AG09309 (cell line): Measurements from ENCODE around the gene PRRT2.

Source experiments
- DNase-seq: peaks from one replicate; pipeline ENCODE4 v3.0.0-alpha.2; 2010; ENCODE audit warnings: low read depth
- H3K4me3 ChIP-seq: 2 replicates; pipeline ENCODE4 v1.5.1; 2011; ENCODE audit warnings: mild to moderate bottlenecking, low read depth, low read length, moderate library complexity; ENCODE audit not compliant: control insufficient read depth
- TF ChIP-seq, protein P1 (sequence below): IDR thresholded peaks from 2 replicates; pipeline ENCODE4 v1.5.1; 2011; ENCODE audit warnings: mild to moderate bottlenecking, low read depth, low read length, inconsistent platforms; ENCODE audit not compliant: insufficient read depth, control insufficient read depth; ENCODE audit errors: missing control alignments

The PRRT2 gene

DNA sequence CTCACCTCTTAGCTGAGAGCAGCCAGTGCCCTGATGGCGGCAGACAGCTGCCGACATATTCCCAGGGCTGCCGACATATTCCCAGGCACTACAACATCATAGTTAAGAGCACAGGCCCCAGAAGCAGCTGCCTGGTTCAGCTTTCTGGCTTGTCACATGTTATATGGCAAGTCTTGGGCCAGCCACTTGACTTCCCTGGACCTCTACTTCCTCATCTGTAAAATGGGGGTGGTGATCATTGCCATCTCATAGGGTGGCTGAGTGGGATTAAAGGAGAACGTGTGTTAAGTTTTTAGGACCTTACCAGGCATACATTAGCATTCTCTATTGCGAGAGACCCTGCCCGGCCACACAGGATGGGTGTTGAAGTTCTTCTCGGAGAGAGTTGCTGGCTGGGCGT, 31.9 kb downstream of the PRRT2 start:
- H3K4me3 ChIP-seq = no peak overlapping the region
- no peak for DNase-seq
- TF ChIP-seq, protein P1, sequence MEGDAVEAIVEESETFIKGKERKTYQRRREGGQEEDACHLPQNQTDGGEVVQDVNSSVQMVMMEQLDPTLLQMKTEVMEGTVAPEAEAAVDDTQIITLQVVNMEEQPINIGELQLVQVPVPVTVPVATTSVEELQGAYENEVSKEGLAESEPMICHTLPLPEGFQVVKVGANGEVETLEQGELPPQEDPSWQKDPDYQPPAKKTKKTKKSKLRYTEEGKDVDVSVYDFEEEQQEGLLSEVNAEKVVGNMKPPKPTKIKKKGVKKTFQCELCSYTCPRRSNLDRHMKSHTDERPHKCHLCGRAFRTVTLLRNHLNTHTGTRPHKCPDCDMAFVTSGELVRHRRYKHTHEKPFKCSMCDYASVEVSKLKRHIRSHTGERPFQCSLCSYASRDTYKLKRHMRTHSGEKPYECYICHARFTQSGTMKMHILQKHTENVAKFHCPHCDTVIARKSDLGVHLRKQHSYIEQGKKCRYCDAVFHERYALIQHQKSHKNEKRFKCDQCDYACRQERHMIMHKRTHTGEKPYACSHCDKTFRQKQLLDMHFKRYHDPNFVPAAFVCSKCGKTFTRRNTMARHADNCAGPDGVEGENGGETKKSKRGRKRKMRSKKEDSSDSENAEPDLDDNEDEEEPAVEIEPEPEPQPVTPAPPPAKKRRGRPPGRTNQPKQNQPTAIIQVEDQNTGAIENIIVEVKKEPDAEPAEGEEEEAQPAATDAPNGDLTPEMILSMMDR = no peak

DNA sequence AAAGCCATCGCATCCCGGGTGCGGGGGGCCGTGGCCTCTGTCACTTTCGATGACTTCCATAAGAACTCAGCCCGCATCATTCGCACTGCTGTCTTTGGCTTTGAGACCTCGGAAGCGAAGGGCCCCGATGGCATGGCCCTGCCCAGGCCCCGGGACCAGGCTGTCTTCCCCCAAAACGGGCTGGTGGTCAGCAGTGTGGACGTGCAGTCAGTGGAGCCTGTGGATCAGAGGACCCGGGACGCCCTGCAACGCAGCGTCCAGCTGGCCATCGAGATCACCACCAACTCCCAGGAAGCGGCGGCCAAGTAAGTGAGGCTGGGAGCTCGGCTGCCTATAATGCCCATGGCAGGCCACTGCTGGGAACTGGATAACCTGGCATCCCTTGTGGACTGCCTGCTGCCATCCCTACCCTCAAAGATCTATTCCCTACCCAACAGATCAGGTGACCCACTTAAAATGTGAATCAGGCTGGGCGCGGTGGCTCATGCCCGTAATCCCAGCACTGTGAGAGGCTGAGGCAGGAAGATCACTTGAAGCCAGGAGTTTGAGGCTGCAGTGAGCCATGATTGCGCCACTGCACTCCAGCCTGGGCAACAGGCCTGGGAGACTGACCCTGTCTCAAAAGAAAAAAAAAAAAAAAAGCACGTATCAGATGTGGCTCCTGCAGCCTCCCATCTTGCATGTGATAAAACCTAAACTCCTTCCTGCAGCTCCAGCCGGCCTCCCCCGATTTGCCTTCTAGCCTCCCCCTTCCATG, 32.8 kb downstream of the PRRT2 start:
- TF ChIP-seq, protein P1 = no peak
- H3K4me3 ChIP-seq = no peak overlapping the region
- no peak for DNase-seq

GRCh38 chr16:29845656-29846055, 33.7 kb downstream of the PRRT2 start:
- H3K4me3 ChIP-seq = no peak overlapping the region
- no peak for DNase-seq
- TF ChIP-seq, protein P1 = no peak

DNA sequence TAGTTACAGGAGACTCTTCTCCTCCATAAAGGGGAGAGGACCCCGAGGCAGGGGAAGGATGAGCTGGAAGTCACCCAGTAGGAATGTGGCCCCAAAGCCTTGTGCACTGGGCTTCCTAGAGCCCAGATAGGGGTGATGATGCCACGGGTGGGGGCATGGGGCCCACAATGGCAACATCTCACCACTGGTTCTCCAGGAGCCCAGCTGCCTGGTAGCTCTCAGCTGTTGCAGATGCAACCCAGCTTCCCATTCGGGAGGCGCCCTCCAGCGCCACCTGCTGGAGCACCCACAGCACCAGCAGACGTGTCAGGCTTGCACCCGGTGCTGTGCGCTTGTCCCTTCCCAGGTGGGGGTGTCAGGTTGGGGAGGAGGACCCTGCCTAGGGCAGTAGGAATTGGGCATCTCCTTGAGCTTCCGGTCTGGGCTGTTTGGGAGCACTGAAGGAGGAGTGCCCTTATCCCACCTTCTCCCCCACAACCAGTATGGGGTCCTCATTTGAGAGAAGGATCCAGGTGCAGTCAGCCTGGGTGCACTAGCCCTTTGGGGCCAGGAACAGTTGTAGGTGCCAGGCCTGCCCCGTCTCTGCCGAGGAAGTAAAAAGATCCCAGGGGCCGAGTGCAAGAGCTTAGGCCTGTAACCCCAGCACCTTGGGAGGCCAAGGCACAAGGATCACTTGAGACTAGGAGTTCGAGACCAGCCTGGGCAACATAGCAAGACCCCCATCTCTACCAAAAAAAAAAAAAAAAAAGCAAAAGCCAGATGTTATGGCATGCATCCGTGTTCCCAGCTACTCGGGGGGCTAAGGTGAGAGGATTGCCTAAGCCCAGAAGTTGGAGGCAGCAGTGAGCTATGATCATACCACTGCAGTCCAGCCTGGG, 36.7 kb downstream of the PRRT2 start:
- TF ChIP-seq, protein P1 = peak; percentile 95
- DNase-seq = no peak
- no peak overlapping the region for H3K4me3 ChIP-seq

DNA sequence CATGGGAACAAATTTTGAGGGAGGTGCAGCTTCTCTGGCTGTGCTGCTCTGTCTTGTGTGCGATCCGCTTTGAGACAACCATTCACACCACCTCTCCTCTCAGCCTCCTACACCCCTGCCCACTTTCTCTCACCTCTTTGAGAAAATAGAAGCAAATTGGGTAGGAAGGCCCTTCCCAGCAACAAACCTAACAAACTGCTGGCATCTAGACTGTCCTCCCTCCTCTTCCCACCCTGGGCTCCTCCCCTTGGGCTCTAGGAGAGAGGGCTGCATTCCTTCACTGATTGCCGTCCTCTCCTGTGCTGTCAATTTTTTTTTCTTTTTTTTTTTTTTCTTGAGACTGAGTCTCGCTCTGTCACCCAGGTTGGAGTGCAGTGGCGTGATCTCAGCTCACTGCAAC, 37.5 kb downstream of the PRRT2 start:
- TF ChIP-seq, protein P1 = no peak
- no peak overlapping the region for H3K4me3 ChIP-seq
- DNase-seq = no peak

- TF ChIP-seq, protein P1 = no peak
- no peak for DNase-seq
- no peak overlapping the region for H3K4me3 ChIP-seq
Observed at GRCh38 chr16:29850998-29851397, 39.0 kb downstream of the PRRT2 start.
